Dermis blood vessel endothelial cell (primary cell): ENCODE results near the gene TTI1. TPM values are rescaled to one million over a fixed set of nuclear protein-coding genes. Genes with fewer than 3 reads are reported as not detected.

Source experiments
- DNase-seq: peaks from one replicate; pipeline ENCODE4 v3.0.0; 2010
- total RNA-seq: library from RNA; depleted of rRNA; stranded (reverse); fragments of >200 nt; gene quantifications from 2 replicates; pipeline ENCODE4 v1.2.3, GENCODE V29; 2014

TTI1 gene
- total RNA-seq = 18.5 and 22.2 TPM in 2 replicates

DNA sequence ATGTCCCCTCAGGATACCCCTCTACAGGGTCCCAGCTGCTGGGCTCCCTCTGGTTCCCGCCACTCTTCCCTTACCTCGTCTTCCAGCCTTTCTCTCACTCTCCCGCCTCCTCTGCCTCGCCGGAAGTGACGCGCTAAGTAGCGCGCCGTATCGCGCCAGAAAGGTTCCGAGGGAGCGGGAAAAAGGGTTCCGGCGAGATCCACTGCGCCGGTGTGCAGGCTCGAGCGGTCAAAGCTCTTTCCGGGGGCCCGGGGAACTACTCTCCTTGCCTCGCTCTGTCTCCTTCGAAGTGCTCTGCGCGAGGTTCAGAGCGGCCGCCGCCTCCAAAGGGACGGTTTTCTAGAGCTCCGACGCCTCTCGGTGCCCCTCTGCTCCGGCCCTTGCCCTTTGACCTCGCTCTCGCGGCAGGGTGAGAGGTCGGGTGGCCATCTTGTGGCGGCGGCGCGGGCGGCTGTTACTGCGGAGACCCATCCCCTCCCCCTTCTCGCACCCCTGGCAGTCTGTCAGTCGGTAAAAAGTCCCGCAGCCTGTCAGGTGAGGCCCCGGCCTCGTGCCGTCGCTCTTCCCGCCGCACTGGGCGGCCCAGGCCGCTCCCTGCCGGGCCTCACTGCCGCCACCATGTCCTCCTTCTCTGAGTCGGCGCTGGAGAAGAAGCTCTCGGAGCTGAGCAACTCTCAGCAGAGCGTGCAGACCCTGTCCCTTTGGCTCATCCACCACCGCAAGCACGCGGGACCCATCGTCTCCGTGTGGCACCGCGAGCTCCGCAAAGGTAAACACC, at the start of gene TTI1, which contains the start of gene RPRD1B:
Gene TTI1, minus strand, starts transcription at position 127 of the 778 bp plus-strand sequence. CDS start 19,640 bp downstream, outside the sequence.
Gene RPRD1B, plus strand, starts transcription at position 417 of the 778 bp plus-strand sequence. Its CDS starts 202 bp downstream, at position 619.
- DNase-seq = peak; percentile 92

- DNase-seq = no peak
These were observed 49.6 kb upstream of the TTI1 start for GRCh38 chr20:38082894-38083293.

GRCh38 chr20:38081575-38081974, 48.3 kb upstream of the TTI1 start:
- DNase-seq = no peak

DNA sequence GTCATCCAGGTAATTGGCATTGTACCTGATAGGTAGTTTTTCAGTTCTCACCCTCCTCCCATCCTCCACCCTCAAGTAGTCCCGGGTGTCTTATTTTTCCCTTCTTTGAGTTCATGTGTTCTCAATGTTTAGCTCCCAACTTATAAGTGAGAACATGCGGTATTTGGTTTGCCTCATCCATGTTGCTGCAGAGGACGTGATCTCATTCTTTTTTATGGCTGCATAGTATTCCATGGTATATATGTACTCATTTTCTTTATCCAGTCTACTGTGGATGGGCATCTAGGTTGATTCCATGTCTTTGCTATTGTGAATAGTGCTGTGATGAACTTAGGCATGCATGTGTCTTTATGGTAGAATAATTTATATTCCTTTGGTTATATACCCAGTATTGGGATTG, 46.1 kb upstream of the TTI1 start:
- no peak for DNase-seq

- no peak for DNase-seq
These were observed 44.8 kb upstream of the TTI1 start for GRCh38 chr20:38078084-38078483.

GRCh38 chr20:38076548-38076947, 43.3 kb upstream of the TTI1 start:
- no peak for DNase-seq

DNA sequence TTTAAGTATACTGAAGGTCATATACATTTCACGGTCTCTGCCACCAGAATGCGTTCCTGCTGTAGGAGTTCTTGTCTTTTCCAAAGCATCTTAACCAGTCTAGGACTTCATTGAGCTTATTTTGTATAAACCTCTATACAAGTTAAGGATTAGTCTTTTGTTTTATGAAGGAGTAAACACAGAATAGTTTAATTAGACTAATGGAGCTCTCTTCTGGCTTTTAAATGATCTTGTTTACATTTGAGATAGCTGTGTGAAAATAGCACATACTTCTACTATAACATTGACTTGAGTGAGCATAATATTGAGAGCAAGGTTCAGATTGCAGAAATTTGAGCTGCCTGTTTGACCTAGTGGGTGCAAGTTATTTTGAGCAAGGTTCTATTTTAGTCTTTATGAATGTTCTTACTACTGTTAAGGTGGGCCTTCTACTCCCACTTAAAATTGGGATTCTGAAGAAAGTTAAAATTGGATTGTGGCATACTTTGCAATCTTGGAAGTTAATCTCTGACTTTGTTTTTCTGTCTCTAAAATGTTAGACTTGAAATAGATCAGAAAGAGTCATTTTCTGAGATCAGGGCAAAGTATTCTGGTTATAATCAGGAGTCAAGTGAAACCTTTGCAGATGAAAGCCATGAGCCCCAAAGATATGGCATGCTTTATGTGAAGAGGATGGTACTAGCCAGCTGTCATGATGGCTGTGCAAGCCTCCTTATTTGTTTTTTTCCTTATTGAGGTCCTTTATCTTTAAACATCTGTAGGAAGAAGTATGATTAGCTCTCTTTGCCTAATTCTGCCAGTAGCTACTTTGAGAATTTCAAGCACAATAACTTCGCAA, 42.1 kb upstream of the TTI1 start:
- no peak for DNase-seq

GRCh38 chr20:38073307-38074071, 40.2 kb upstream of the TTI1 start:
- DNase-seq = peak; percentile 92

DNA sequence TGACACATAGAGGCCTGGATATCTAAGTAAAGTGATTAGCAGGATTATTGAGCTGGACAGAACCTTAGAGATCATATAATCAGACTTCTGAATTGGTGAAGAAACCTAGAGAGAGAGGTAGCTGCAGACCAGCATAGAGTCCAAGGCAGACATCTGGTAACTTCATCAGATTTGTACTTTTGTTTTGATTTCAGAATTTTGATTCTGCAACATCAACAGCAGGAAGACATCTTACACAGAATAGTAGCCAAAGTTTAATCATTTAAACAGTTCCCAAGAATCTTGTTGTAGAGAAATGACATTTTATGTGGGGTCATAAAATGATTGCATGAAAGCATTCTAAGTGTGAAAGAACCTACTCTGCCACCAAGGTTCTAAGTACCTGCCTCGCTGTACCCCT, 39.6 kb upstream of the TTI1 start:
- no peak for DNase-seq

- no peak for DNase-seq
These were observed 34.6 kb upstream of the TTI1 start for GRCh38 chr20:38067717-38068365.

- DNase-seq = no peak
These were observed 33.9 kb upstream of the TTI1 start for GRCh38 chr20:38066969-38067716.

DNA sequence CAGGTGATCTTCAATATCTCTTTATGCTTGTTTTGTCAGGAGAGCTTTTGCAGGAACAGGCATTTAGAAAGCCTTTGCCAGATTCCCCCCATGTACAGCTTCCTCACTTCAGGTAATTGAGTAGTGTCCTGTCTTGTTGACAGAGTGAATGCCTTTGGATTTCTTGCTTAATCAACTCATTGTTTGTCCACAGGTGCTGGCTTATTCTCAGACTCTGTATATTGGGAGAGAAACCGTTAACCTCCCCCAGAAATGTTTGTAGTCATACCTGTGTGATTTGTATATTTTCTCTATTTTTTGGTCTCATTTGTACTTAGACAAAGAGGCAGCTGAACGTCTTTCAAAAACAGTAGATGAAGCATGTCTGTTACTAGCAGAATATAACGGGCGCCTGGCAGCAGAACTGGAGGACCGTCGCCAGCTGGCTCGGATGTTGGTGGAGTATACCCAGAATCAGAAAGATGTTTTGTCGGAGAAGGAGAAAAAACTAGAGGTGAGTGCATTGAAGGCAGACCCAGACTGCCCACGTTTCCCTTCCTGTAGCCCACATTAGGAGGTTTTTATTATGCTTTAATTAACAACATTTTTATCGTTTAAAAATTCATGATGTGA, 32.6 kb upstream of the TTI1 start:
- DNase-seq = no peak

DNA sequence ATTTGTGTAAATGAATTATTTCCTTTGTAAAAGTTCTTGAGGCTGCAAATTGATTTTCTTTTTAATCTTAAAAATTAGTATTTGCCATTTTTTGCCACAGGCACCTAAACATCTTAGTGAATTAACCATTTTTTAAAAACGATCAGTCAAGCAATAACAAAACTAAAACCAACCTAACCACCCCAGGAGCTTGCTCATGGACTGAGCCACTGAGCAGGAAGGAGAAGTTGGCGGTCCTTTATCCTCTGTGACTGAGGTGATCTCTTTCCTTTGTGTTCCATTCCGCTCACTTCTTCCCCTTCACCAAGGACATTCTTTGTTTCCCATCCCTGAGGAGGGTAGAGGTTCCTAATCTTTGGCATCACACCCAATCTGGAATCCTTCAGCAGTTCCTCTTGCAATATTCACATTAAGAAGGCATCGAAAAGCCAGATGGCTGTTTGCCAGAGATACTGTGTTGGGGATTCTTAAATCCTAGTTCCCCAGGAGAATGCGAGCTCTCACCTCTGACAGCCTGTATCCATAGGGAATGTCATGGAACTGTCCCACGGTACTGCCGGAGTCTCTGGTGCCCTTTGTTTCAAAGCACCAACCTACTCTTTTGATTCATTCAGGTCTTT, 30.8 kb upstream of the TTI1 start:
- DNase-seq = no peak

DNA sequence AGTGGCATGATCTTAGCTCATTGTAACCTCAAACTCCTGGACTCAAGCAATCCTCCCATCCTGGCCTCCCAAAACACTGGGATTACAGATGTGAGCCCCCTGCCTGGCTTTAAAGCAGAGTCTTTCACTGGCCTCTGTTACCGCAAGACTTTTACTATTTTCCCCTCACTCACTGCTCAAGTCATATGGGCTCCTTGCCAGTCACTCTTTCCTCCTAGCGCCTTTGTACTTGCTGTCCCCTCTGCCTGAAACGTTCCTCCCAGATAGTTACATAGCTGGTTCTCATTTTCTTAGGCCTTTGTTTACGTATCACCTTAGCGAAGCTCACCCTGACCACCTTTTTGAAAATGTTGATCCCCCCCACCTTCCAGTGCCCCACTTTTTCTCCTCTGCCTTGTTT, 29.6 kb upstream of the TTI1 start:
- no peak for DNase-seq

DNA sequence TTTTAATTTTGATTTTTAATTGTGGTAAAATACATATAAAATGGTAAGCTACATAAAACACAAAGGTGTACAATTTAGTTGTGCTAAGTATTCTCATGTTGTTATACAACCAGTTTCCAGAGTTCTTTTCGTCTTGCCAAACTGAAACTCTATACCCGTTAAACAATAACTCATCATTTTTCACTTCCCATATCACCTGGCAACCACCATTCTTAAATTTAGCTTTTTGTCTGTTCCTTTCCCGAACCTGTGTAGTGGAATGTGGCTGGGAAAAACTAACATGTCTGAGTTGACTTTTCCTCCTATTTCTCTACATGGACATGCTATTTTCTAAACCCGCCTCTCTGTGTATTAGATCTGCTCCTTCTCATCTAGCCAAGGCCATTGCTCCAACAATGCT, 27.9 kb upstream of the TTI1 start:
- DNase-seq = no peak

DNA sequence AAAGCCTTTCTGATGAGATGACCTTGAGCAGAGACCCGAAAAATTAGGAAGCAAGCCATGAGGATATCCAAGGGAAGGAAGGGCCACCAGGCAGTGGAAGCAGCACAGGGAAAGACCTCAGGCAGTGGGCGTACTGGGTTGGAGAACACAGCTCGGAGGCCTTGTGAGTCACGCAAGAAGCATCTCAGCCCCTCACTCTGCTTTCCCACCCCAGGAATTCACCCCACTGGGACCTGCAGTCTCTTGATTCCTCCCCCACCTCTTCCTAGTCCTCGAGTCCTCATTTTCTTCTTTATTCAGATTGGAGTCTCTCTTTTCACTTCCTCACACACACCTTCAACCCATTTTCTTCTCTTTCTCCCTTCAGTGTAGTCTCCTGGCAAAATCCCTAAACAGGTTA, 27.3 kb upstream of the TTI1 start:
- peak; percentile 26 for DNase-seq

DNA sequence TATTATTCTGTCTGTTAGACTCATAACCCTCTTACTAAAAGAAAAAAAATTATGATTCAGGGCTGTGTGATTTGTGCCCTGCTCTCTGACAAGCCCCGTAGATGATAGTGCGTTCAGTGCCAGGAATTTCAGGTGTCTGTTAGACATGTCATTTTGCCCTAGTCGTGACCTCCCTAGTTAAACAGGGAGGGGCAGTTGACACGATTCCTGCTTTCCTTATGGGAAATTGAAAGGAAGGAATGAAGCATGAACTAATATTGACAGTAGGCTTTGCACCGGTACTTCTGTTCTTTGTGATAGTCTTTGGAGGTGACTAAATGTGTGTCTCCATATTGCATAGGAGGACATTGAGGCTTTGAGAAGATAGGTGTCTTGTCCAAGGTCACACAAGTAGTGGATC, 26.6 kb upstream of the TTI1 start:
- DNase-seq = no peak

- peak; percentile 88 for DNase-seq
These were observed 24.2 kb upstream of the TTI1 start for GRCh38 chr20:38057351-38057972.

- no peak for DNase-seq
These were observed 22.6 kb upstream of the TTI1 start for GRCh38 chr20:38055848-38056247.

- no peak for DNase-seq
These were observed 22.0 kb upstream of the TTI1 start for GRCh38 chr20:38055294-38055693.
